HG02610 (cell line): ENCODE measurements around the gene USP47.

Experiments
- ATAC-seq: cut with Tn5 transposase; IDR thresholded peaks from one replicate; pipeline ENCODE4 v1.9.1; 2021; ENCODE audit warnings: mild to moderate bottlenecking, moderate library complexity; ENCODE audit not compliant: unreplicated experiment

USP47 gene

DNA sequence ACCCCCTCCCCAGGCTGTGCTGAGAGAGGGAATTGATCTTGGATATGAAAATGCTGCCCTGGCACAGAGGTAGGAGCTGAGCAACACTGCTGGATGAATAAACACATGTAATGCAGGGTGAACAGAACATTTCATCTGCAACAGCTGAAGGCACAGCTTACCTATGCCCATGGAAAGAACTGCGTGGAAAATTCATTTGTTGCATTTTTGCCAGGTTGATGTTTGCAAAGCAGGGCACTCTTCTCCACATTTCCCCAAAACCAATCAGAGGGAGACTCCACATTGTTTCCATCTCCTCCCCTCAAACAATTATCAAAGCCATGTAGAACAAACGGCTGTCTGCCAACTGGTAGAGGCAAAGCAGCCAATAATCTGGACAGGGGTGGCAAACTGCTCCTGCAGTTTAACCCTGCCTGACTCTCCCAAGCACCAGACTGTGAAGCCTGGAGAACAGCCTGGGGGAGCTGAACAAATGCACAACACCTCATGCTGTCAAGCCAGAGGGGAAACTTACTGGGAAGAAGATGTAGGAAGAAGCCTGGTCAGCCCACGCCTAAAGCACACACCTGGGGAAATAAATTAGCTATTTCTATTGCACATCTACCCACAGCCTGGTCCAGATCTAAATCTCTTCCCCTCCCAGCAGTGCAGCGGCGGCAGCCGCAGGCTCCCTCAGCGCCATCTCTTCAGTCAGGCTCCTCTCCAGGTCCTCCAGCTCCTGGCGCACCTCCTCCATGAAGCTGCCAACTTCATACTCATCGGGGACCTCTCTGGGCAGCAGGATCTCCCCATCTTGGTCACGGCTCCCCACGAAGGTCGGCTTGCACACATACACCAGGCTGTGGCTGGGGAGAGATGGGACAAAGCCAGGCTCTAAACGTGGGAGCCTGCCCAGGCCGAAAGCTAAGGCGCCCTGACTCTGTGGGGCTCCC is 122.3 kb downstream of the USP47 start:
- ATAC-seq, result no peak

DNA sequence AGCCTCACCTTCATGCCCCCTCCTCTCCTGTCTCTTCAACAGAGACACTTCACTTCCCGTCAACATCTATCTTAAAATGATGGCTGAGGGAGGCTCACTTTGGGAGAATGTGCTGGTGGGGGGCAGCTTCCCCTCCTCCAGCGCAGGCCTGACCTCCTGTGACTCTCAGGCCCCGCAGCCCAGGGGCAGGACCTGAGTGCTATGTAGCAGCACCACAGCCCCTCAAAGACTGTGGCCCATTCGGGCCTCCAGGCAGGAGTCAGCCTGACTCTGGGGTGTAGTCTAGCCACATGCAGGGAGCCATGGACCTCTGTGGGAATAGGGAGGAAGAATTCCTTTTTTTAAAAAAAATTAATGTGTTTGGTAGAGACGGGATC is 123.0 kb downstream of the USP47 start:
- ATAC-seq, result no peak

DNA sequence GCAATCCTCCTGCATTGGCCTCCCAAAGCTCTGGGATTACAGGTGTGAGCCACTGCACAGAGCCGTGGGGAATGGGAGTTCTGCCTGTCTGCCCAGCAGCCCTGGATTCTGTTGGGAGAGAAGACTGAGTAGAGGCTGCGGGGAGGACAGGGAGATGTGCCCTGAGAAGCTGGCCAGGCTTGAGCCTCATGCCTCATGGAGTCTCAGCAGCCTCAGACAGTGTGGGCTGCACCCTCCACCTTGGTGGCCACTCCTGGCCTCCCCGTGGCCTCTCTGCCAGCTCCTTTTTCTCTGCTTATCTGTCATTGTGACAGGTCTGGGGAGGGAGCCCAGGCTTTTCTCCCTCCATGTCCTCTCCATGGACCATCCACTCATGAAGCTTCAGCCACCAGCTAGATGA is 123.4 kb downstream of the USP47 start:
- no peak for ATAC-seq

DNA sequence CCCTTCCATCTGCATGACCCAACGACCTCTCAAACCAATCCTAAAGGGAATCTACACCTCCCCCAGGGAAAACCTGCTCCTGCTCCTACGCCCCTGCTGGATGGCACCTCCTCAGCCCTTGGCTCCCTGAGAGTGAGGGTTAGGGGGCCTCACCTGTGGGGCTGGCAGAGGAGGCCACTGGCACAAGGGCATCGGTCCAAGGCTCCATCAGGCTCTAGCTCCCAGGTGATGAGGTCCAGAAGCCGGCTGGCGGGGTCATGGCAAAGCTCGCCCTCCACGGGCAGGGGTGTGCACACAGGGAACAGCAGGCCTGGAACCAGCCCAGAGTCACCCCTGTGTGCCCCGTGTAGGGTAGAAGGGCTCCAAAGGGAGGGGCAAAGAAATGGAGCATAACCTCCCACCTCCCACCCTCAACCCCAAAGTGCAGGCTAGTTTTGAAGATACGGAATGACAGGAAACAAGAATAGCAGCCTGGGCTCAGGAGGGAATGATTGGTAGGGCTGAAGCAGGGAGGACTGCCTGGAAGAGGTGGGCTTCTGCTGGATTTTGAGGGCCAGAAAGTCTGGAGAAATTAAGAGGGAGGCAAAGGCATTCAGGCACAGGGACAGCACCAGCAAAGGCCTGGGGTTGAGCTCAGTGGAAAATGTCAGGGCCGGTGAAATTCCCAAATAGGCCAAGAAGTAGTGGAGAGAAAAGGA is 124.0 kb downstream of the USP47 start:
- no peak for ATAC-seq

DNA sequence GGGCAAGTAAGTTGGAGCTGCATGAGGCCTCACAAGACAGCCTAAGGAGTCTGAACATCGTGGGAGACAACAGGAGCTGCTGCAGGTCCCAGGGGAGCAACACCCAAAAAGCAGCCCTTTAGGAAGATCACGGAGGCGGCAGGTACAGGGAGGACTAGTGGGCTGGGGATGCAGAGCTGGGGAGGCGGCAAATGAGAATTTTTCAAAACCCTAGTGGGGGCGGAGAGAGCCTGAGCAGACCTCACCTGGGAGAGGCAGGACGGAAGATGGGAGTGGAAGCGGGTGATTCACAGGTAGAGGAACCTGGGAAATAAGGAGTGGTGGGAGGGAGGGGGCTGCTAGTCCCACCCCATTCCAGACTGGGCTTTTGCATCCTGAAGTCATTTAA is 124.6 kb downstream of the USP47 start:
- ATAC-seq, result no peak

DNA sequence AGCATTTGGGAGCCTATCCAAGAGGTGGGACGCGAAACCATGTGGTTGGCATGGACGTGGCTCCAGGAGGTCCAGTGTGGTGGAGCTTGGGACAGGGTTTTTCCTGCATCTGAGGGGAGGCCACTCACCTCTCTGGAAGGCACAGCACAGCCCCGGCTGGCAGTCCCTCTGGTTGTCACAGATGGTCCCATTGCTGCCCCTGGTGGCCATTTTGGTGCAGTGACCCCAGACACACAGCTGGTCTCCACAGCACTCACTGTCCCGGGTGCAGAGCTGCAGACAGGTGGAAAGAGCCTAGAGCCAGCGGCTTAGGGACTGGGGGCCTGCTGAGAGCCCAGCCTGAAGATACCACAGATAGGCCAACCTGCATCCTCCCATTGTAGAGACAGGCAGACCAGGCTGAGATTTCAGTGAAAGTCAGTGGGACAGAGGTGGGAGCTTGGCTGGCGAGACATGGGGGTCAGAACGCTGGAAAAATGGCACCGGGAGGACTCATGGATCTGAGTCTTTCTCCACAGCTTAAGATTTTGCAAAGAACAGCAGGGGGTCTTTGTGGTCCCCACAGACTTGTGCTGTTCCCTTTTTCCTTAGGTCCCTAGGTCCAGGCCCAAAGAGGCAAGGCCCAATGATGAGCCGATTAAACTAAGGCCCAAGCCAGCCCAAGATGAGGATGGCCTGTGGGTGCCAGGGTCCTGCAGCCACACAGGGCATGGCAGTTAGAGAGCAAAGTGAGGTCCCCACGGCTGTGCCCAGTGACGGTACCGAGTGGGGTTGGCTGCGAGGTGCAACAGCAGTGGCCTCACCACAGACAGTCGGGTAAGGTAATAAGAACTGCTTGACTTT is 125.3 kb downstream of the USP47 start:
- peak; percentile 89 for ATAC-seq

DNA sequence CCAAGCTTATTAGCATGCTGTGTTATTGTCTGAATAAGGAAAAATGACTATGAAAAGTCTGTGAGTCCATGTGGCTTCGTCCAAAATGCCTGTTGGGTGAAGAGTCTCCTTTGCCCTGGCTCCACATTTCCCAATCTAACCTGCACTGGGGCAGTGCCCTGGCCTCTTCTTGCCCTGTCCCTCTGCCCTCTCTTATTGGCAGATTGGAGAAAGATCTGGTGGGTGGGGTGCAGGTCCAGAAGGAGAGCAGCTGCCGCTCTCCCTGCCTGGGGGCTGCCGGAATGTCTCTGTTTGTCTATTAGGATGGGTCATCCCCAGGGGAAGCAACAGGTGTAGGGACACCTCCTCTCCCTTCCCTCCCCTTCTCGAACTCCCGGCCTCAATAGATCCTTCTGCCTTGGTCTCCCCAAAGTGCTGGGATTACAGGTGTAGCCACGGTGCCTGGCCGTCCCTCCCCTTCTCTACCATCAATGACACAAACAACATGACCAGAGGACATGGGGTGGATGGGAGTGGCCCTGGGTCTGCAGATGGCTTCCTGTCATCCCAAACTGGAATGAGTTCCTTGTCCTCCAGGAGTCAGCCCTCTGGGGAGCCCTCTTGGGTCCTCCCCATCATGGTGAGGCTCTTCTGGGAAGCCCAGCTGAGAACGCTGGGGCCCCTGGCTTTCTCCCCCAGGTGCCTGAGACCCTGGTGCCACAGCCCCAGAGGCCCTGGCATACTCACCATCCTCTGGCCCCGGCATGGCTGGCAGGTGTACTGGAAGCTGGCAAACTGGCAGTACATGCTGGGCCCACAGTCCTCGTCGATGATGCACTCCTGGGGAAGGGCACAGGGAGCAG is 126.1 kb downstream of the USP47 start:
- no peak for ATAC-seq

DNA sequence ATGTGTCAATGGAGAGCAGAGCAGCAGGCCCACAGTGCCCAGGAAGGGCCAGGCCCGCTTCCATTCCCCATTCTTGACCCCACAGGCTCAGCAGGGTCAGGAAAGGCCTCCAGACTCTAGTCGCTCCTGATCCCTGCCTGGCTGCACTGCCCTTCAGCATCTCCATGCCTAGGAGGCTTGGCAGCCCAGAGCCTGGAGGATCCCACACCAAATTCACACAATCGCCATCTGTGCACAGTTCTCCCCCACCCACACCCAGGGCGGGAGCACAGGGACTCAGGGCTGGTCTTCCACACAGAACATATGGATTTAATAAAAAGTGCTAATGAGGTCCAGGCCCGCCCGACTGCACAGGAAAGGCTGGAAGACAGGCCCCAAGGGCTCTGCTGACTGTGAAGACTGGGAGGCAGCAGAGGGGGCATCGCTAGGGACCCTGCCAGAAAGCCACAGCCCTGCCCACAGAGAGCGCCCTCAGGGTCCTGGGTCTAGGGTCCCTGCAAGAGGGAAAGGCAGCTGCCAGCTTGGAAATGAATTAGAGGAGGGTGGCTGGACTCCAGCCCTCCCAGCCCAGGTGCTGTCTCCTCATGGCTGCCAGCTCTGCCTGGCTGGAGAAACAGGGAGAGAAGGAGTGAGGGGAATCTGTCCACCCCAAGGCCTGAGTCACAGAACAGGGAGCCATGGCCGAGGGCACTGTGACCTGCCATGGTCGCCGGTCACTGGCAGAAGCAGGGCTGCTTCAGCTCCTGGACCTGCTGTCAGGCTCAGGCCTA is 126.9 kb downstream of the USP47 start:
- ATAC-seq, result no peak

DNA sequence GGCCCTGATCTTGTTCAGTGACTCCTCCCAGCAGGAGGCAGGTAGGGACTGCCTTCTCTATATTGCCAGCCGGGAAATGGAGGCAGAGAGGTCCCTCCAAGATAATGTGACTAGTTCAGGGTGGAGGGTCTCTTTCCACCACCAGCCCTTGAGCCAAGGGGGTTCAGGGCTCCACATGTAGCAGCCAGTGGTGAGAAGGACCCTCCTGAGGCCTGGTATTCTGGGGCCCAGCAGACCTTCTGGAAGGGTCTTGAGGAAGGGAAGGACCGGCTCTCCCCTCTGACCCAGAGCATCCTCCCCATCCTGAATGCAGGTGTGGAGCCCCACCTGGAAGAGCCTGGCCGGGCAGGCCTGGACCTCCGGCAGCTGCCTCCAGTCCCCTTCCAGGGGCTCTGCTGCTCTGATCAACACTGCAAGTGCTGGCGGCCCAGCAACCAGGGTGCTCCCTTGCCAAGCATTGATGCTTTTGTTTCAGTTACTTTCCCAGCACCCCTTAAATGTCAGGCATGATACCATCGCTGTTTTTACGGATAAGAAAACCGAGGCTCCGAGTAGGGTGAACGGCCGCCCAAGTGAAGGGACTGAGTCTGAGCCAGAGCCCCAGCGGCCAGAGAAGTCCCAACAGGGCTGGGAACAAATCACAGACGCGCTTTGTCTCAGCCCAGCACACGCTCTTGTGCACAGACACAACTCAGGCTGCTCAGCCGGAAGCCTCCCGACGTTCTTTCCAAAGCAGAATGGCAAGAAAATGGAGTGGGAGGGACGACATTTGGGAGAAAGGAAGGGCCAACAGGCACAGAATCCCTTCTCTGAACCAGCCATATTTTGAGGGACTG is 127.8 kb downstream of the USP47 start:
- ATAC-seq, result no peak

DNA sequence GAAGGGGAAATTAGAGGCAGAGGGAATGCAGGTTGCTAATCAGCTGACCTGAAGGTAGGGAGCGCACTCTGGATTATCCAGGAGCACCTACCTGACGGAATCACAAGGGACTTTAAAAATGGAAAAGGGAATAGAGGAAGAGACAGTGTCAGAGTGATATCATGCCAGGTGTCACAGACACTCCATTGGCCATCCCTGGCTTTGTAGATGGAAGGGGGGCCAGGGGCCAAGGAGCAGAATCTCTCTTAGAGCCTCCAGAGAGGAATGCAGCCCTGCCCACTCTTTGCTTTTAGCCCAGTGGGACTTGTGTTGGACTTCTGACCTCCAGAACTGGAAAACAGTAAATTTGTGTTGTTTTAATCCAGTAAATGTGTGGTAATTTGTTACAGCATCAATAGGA is 128.8 kb downstream of the USP47 start:
- ATAC-seq, result no peak

DNA sequence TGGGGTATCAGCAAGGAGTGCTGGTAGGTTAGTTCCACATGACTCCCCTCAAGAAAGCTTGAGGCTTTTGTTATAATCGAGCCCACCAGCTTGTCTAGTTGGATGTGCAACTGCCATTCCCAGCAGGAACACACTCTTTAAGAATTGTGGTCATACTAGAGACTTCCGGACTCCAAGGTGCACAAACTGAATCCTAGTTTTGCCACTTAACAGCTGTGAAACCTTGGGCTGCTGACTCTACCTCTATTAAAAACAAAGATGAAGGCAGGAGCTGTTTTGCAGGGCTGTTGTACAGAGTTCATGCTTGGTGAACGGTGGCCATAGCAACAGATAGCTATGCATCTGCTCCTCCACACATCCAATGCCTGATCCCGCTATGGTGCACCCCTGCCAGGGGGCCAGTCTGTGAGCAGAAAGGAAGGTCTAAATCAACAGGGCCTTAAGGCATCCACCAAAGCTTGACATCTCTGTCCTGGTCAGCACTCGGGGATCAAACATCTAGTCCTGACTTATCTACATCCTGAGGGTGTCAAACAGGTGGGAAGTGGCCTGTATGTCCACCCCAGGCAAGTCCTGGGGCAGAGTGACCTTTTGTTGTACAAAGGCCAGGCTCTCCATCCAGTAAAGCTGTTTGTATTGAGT is 130.3 kb downstream of the USP47 start:
- ATAC-seq, result no peak

DNA sequence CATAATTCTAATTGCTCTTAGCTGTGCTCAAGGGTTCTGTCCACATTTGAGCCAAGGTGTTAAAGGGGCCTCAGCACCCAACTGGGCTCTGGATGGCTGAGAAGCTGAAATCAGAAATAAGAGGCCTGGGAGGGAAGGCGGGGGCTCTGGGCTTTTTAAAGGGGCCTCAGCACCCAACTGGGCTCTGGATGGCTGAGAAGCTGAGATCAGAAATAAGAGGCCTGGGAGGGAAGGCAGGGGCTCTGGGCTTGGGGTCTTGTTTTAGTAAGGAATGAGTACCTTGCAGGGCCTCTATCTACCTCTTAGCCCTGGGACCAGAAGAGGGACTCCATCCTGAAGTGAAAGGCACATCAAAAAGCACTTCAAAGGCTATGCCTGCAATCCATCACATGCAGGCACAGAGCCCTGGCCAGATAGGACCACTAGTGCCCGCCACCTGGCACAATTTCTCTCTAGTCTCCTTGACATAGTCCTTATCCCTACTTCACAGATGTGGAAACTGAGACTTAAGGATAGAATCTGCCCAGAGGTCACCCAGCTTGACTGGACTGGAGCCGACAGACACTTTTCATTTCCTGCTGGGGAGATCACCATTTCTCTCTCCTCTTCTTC is 131.1 kb downstream of the USP47 start:
- ATAC-seq, result no peak

DNA sequence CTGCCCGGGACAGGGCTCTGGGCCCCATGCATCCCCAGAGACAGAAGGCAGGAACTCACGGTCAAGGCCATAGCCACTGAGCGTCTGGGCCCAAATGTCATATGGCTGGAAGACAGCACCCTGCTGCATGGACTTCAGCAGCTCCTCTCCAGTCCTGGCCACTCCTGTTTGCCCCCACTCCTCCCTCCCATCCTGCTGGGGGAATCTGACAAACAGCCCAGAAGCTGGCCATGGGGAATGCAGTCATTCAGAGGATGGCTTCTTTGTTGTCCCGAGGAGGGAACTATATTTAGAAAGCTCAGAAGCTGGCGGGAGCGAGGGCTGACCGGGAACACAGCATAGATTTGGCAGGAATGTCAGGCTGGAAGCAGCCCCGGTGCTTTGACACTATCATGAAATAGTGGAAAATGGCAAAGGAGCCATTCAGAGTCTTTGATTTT is 131.6 kb downstream of the USP47 start:
- no peak for ATAC-seq

DNA sequence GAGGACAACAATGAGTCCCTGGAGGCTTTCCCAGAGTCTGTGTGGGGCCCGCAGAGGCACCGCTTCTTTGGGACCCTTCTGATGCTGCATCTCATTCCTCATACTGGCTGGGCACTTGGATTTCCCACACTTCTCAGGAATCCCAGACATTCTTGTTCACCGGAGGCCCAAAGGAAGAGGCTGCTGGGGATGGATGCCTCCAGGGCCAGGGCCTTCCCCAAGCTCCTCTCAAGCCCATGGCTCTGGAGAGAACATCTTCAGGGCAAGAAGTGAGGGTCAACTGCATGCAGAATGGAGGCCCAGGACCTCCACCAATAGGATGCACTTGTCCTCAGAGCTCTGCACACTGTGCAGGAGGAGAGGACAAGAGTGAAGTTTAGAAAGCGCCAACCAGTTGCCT is 132.1 kb downstream of the USP47 start:
- no peak for ATAC-seq

DNA sequence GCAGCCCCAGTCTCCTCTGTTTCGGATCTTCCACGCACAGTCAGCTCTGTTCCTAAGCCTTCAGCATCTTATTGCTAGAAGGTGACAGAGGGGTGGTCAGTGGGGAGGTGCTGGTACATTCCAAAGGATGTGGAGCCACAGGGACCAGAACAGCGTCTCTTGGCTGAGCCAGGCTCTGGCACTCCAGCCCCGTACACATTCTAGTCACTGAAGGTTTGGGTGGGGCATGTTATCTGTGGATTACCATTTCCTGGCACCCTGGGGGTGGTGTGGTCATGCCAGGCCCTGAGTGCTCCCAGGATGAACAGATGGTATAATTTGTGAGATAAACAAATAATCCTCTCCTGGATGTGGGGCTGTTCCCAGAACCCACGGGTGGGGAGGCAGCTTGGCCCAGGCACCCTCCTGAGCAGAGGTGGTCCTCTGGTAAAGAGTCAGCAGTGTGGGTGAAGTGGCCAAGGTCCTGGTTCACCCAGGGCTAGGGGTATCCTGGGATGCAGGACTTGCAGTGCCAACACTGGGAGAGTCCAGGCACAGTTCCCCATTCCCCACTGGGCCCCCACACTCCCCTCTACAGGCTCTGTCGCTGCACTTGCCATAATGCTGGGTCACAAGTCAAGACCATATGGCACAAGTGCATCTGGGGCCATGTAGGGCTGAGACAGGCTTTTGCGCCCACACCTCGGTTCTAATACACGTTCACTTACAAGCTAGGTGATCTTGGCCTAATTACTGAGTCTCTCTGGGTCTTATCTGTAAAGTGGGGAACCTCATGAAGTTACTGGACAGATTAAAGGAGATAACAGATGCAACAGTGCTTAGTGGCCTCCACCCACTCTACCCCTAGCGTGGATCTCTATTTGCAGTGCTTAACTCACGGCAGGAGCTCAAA is 133.7 kb downstream of the USP47 start:
- no peak for ATAC-seq

DNA sequence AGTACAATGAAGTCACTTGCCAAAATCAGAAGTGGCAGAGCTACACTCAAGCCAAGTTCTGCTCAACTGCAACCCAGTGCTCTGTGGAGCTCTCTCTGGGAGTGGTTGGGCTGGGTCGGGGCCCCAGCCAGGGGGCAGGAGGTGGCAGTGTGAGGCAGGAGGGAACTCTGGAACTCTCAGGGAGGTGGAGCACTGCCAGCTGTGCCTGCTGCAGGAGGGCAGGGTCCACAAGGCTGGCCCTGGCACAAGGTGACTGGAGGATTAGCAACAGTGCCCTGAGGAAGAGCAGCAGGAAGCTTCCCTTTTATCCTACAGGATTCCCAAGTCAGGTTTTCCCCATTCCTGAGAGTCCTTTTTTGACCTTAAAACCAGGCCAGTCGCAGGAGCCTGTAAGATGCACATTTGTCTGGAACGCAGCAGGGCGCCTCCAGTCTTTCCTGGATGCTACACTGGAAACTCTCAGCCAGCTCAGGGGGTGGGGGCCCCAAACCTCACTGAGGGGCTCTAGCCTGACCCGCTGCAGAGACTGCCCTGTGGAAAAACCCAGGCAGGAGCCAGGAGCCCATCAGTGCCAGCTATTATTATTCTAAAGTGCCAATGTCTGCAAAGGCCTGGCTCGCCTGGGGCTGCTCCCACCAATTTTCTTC is 134.8 kb downstream of the USP47 start:
- ATAC-seq, result no peak
